HG02759 (cell line): ENCODE measurements around the gene ADGRF5.
"Not testable (repeated sequence)": the region's sequence is repeated elsewhere in the genome, so short reads cannot be mapped to it uniquely, and the experiment has no call there.

ENCODE experiments used
- ATAC-seq: cut with Tn5 transposase; IDR thresholded peaks from one replicate; pipeline ENCODE4 v1.9.1; 2021; ENCODE audit warnings: mild to moderate bottlenecking, moderate library complexity; ENCODE audit not compliant: unreplicated experiment

Gene ADGRF5

DNA sequence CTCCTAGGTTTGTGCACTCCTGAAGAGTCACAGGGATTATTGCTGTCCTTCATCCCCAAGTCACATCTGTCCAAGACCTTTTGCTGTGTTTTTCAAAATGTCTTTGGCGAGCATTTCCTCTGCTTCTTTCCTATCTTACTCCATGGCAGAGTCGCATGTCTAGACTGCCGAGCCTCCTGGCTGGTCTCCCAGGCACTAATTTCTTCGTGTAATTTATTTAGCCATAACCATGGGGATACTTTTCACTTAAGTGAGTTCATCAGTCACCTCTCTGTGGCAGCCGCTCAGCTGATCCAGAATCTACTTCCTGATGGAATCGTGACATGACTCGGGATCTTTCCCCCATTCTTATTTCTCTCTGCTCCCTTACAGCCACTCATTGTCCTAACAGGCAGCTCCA lies 25.8 kb downstream of the ADGRF5 start:
- ATAC-seq = no peak

GRCh38 chr6:46894433-46894832 lies 27.3 kb downstream of the ADGRF5 start:
- ATAC-seq = no peak

GRCh38 chr6:46893648-46894047 lies 28.1 kb downstream of the ADGRF5 start:
- ATAC-seq = no peak

GRCh38 chr6:46891252-46891795 lies 30.4 kb downstream of the ADGRF5 start:
- ATAC-seq = no peak

DNA sequence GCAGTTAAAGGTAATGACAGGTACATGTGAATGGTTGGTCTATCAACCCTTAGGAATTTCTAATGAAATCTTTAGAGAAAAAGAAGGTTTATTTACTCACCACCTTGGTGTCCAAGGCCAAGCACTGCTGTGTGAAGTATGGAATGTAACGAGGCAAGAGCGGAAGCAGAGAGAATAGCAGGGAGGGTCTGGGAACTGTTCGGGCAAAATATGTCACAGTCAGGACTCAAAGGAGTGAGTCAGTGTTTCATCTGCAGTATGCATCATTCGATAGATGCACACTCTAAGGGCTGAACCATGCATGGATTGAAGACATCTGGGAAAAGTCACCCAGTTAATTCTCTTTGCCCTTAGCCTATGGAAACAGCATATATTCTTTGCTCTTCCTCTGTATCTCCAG lies 33.2 kb downstream of the ADGRF5 start:
- ATAC-seq = no peak

GRCh38 chr6:46888031-46888430 lies 33.7 kb downstream of the ADGRF5 start:
- no peak for ATAC-seq

DNA sequence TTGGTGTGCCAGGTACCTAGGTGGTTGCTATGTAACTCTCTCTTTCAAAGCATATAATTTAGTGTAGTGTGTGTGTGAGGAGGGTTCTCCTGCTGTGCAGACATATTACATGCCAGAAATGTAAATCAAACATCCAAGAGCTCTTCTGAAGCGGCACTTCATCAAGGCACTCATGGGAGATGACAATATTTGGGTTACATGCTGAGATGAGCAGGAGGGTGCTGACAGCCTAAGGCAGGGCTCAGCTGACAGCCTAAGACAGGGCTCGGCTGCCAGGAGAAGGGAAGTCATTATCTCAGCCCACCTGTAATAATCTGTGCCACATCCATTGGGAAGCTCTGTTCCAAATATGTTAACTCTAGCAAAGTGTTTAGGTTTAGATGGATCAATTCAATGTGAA lies 39.1 kb downstream of the ADGRF5 start:
- no peak for ATAC-seq

- no peak for ATAC-seq
Measured at GRCh38 chr6:46879003-46879402, 42.7 kb downstream of the ADGRF5 start.

GRCh38 chr6:46876126-46876525 lies 45.6 kb downstream of the ADGRF5 start:
- no peak for ATAC-seq

GRCh38 chr6:46867411-46867810 lies 54.3 kb downstream of the ADGRF5 start:
- ATAC-seq = no peak

DNA sequence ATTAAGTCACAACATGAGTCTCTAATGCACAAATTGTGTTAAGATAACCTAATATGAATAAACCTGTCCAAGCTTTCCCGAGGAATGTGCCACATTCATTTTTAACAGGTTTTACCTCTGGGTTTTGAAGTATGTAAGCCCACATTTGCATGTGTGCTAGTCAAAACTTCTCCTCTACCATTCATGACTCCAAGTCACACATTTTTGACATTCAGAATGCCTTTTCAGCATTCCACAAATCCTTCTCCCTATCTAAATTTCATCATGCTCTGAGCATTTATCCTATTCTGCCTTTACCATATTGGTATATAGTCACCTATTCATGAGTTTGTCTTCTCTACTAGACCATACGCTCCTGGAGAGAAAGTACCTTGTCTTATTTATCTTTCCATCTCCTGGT lies 56.5 kb downstream of the ADGRF5 start:
- no peak for ATAC-seq

- no peak for ATAC-seq
Measured at GRCh38 chr6:46863791-46864190, 57.9 kb downstream of the ADGRF5 start.

DNA sequence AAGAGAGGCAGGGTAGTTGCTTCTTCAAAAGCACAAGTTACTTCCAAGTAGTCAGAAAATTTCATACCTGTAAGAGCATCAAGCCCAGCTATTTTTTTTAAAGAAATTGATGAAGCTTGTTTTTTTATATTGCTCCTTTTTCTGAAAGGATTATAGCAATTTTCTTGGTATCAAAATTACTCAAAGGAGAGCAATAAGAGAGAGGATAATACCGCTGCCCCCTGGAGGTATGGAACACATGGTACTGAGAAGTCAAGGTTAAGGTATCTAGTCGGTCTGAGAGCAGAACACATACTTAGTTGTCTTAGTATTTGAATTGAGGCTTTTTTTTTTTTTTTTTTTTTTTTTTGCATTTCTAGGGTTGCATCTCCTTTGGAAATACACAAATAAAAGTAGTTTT lies 59.4 kb downstream of the ADGRF5 start:
- ATAC-seq = no peak

DNA sequence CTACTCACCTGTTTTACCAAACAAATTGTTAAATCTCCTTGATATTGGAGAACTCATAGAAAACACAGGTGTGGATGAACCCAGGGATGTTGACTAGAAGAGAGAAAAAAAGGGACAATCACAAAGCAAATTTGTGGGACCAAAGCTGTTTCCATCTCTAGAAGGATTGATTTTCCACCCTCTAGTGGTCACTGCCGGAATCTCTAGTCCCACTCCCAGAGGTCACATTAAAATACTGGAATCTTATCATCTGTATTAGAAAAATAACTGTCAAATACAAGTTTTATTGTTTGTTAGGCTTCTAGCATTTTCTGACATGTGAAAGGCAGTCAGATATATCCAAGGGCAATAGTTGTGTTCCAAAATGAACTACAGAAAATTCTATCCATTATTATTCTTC lies 65.8 kb downstream of the ADGRF5 start:
- peak; percentile 49 for ATAC-seq

GRCh38 chr6:46851576-46851975 lies 70.2 kb downstream of the ADGRF5 start:
- not testable (repeated sequence) for ATAC-seq

DNA sequence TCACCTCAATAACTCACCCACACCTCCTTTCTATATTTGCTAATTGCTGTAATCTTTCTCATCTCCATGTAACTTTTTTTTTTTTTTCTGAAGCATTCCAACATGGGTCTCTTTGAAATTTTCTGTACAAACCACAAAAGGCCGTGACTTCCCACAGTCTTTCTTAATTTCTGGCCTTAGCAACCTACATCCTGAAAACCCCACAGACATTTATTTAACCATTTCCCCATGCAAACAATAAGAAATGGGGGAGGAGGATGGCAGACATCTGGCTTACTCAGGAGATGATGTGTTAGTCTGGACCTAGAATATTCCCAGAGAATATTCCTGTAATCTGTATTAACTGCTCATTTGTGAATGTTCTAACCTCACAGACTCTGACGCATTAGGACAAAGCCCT lies 70.9 kb downstream of the ADGRF5 start:
- no peak for ATAC-seq

DNA sequence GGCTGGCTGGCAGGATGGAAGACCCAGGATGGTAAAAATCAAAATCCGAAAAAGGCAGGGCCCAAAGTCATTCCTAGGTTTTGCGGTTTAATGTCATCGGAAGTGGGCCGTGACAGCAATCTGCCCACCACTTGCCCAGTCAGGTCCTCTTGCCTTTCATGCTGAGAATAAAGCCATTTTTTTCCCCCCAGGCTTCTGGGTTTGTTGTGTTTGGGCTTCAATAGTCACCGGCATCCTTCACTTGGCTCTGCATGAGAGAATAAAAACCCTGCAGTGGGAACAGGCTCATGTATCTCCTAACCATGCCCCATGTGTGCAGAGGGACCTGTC lies 72.4 kb downstream of the ADGRF5 start:
- ATAC-seq = no peak

DNA sequence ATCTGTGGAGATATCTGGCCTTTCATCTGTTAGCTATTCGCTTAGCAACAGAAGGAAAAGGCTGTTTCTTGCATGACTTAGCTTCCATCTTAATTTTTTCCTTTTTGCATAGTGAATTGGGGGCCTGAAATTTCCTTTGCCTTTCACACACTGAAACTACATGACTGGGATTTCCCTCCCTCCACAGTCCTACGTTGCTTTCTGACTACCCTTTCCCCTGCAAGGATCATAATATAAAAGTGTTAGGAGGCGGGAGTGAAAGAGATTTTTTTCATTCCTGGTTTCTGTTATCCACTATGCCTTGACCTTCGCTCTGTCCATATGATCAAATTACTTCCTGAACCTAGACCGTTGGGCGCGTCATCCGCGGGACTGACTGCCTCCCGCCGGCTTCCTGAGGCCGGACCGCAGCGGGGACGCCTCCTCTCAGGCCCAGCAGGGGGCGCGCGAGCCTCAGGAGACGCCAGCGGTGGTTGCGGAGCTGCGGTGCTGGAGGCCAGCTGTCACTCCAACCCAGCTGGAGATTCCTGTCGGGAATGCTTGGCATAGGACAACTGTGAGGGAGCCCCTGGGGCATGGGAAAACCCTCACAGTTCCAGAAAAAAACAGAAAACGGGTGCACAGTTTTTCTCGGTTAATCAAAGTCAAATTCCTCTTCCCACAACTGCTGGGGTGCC lies 72.9 kb downstream of the ADGRF5 start:
- ATAC-seq = peak; percentile 94

DNA sequence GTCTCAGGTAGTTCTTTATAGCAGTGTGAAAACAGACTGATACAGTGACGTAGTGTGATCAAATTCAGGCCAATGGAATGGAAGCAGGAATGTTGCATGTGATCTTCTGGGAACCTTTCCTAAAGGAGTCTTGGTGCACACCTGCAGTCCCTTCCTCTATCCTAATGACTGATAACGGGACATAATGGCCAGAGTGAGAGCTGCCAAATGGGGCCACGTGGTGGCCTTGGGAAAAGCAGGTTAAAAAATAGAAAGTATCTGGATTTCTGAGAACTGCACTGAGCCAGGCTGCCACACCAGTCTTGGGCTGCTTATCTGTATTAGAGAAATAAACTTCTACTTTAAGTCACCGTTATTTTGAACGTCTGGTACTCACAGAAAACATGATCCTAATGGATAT lies 76.6 kb downstream of the ADGRF5 start:
- no peak for ATAC-seq

DNA sequence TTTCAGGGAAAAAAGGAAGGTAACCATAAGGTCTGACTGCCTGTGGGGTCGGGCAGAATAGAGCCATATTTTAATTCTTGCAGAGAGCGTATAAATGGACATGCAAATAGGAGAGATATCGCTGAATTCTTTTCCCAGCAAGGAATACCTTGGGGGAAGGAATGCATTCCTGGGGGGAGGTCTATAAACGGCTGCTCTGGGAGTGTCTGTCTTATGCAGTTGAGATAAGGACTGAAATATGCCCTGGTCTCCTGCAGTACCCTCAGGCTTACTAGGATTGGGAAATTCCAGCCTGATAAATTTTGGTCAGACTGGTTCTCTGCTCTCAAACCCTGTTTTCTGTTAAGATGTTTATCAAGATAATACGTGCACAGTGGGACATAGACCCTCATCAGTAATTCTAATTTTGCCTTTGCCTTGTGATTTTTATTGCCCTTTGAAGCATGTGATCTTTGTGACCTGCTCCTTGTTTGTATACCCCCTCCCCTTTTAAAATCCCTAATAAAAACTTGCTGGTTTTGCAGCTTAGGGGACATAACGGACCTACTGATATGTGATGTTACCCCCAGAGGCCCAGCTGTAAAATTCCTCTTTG lies 79.4 kb downstream of the ADGRF5 start:
- not testable (repeated sequence) for ATAC-seq

DNA sequence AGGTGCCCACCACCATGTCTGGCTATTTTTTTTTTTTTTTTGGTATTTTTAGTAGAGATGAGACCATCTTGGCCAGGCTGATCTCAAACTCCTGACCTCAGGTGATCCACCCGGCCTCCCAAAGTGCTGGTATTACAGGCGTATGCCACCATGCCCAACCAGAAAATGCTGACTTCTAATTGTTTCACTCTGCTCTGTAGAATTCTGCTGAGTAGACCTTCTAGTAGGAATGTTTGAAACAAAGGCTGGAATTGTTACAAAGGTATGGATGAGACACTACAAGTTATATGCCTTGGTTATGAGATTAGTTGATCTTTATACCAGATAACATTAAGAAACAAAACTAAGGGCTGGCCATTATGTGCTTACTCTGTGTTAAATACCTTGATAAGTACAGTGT lies 83.7 kb downstream of the ADGRF5 start:
- no peak for ATAC-seq

DNA sequence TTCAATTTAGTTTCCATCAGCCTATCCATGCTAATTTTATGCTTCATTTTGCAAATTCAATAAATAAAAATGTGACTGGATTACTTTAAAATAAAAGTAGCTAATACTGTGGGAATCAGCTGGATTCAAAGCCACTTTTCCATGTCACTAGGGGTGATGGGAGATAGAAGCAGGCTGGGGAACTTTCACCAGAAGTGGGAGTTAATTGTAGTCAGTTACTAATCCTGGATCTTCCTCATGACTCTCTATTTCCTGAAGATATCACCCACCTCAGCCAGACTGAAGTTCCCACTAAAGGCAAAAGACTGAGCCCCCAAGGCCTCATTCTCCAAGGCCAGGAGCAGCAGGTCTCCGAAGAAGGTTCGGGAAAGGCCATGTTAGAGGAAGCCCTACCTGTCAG lies 86.7 kb downstream of the ADGRF5 start:
- not testable (repeated sequence) for ATAC-seq
